ENCODE data around the gene PHKB.
"Not testable (repeated sequence)": the region's sequence is repeated elsewhere in the genome, so short reads cannot be mapped to it uniquely, and the experiment has no call there.

The PHKB gene

DNA sequence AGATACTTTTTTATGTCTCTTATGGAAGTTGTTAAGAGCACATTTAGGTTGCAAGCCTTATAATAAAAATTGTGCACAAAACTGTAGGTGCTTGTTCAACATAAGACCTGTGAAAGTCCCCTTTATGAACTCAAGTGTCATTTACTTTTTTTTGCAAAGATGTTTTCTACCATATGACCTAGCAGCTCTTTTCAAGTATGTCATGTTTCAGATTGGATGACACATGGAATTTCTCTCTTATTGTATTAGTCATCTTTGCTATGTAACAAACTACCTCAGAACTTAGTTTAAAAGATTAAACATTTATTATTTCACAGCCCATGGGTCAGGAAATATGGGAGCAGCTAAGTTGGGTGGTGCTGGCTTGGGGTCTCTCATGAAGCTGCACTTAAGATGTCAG lies 57.9 kb downstream of the PHKB start:
- DNase-seq = no peak
- Mint-ChIP-seq H3K4me3 (no peak overlapping the region), H3K4me1 (peaks cover 10% of the 10 kb centered on the region), H3K27me3 (no peaks in the 10 kb centered on the region), H3K9me3 (no peaks in the 10 kb centered on the region), H3K27ac (no peak overlapping the region)
- ATAC-seq = no peak

DNA sequence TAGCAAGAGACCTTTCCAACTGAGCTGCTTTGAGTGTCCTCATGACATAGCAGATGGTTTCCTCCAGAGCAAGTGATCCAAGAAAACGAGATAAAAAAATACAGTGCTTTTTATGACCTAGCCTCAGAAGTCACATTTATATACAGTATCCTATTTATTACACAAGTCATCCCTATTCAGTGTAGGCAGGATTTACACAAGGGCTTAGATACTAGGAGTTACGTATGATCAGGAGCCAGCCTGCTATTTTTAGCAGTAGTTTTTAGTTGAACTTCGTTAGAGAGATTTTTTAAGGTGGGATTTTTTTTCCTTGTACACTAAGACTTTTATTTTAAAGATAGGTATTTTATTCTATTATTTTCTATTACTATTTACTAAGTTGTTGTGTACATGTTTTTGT lies 58.4 kb downstream of the PHKB start:
- H3K27me3 Mint-ChIP-seq = no peaks in the 10 kb centered on the region
- H3K4me3 Mint-ChIP-seq = no peak overlapping the region
- DNase-seq = no peak
- ATAC-seq = no peak
- no peak overlapping the region for H3K27ac Mint-ChIP-seq
- no peaks in the 10 kb centered on the region for H3K9me3 Mint-ChIP-seq
- peaks cover 10% of the 10 kb centered on the region for H3K4me1 Mint-ChIP-seq

DNA sequence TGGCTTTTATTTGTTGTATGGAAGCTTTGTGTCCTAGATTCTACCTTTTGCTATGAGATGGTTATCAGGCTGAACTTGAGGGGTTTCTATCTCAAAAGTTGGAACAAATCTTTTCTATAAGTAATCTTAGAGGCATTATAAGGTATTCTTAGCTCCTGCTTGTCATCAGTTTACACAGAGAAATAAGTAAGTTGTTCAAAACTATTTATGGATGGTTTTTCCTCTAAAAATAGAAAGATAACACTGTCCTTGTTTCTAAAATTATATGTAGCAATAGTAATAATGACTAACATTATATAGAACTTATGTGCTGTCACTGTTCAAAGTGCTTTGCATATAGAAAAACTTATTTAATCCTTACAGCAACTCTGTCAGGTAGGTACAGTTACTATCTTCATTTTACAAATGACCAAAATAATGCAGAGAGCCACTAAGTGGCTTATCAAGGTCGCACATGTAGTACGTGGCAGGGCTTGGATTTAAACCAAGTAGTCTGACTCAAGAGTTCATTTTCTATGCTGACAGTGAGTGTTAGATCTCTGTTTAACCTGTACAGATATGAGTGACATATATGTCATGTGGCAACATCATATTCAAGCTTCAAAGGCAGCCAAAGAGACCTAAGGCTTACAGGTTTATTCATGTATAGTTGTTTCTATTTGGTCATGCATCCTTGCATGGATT lies 59.0 kb downstream of the PHKB start:
- no peak overlapping the region for H3K4me3 Mint-ChIP-seq
- H3K27me3 Mint-ChIP-seq = no peaks in the 10 kb centered on the region
- H3K4me1 Mint-ChIP-seq = peaks cover 10% of the 10 kb centered on the region
- H3K9me3 Mint-ChIP-seq = no peaks in the 10 kb centered on the region
- H3K27ac Mint-ChIP-seq = no peak overlapping the region
- ATAC-seq = no peak
- no peak for DNase-seq

DNA sequence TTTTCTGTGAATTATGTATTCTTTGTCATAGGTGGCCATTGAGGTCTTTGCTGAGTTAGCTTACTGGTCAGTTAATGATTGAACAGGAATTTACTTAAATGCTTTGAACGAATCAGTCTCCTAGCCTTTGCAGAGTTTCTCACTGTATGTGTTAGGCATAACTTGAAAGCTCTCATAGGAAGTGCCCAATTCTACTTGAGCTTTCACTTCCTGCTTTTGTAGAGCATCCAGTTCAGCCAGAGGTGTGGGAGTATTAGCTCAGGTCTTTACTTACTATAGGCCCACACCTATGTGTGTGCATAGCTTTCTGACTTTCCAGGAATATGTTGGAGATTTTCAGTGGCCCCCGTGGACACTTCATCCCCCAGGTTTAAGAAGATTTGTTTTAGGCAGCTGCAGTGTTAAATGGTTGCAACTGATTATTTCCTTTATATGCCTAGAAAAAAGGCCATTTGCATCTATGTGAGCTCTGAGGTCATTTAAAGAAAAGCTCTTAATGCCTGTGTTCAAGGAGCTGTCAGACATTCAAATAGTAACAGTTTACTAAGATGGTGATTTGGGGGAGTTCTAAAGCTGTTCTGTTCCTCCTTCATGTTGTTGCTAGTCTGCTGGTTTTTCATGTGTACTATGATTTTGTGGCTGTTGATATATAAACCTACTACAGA lies 62.3 kb downstream of the PHKB start:
- no peak for ATAC-seq
- Mint-ChIP-seq H3K4me3 (no peak overlapping the region), H3K9me3 (no peaks in the 10 kb centered on the region), H3K27me3 (no peaks in the 10 kb centered on the region), H3K27ac (no peak overlapping the region), H3K4me1 (peaks cover 10% of the 10 kb centered on the region)
- DNase-seq = no peak

DNA sequence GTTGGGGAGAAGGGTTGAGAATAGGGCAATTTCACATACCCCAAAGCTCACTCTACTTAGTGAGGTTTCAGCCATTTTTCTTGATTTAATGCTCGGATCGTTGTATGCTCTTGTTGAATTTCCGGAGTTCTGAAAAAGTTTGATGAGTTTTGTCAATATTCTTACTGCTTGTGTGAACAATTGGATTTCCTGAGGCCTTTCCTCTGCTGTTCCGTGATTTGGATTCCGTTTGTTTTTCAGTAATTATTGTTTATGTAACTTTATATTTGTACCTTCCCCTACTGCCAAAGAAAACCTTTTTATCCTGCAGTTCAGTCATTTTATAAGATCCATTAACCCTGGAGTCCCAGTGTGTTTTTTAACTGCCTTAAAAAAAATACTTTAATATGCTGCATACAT lies 62.9 kb downstream of the PHKB start:
- no peak overlapping the region for H3K4me3 Mint-ChIP-seq
- ATAC-seq (no peak), DNase-seq (no peak)
- H3K4me1 Mint-ChIP-seq = peaks cover 10% of the 10 kb centered on the region
- H3K9me3 Mint-ChIP-seq = no peaks in the 10 kb centered on the region
- no peaks in the 10 kb centered on the region for H3K27me3 Mint-ChIP-seq
- no peak overlapping the region for H3K27ac Mint-ChIP-seq

DNA sequence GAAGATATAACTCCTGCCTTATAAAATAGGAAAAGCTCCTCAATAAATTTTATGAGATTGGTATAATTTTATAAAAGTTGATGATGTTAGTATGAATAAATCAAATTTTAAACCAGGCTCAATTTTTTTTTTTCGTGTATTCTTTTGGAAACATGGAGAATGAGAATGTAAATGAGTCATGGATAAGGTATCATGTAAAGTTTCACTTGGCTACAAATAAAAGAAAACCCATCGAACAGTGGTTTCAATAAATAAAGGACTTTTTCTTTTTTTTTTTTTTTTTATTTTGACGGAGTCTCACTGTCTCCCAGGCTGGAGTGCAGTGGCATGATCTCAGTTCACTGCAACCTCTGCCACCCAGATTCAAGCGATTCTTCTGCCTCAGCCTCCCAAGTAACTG lies 67.3 kb downstream of the PHKB start:
- DNase-seq (no peak), ATAC-seq (no peak)
- H3K4me1 Mint-ChIP-seq = peaks cover 4% of the 10 kb centered on the region
- H3K9me3 Mint-ChIP-seq = peaks cover 0 to 7% of the 10 kb centered on the region in 2 donors
- no peak overlapping the region for H3K27ac Mint-ChIP-seq
- H3K4me3 Mint-ChIP-seq = no peak overlapping the region
- no peaks in the 10 kb centered on the region for H3K27me3 Mint-ChIP-seq

DNA sequence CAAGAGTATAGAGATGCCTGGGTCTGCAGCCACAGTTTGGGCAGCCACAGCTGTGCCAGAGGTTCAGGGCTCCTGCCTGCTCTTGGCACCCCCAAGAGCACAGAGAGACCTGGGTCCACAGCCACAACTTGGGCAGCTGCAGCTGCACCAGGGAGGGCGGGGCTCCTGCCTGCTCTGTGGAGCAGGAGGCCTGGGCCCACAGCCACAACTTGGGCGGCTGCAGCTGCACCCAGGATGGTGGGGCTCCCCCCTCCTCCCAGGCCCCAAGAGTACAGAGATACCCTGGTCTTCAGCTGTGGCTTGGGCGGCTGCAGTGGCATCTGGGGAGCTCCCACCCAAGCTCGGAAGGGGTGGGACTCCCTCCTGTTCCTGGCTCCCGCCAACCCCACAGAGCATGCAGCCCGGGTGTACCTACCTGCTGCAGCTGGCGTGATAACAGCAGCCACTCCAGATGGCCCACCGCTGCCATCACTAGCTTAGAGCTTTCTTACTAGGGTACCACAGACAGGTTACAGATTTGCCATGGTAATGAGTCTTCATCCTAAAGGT lies 72.7 kb downstream of the PHKB start:
- no peaks in the 10 kb centered on the region for H3K27me3 Mint-ChIP-seq
- peaks cover 5 to 12% of the 10 kb centered on the region in 2 donors for H3K9me3 Mint-ChIP-seq
- no peak overlapping the region for H3K4me3 Mint-ChIP-seq
- no peak for DNase-seq
- H3K27ac Mint-ChIP-seq = no peak overlapping the region
- ATAC-seq = no peak
- no peaks in the 10 kb centered on the region for H3K4me1 Mint-ChIP-seq

DNA sequence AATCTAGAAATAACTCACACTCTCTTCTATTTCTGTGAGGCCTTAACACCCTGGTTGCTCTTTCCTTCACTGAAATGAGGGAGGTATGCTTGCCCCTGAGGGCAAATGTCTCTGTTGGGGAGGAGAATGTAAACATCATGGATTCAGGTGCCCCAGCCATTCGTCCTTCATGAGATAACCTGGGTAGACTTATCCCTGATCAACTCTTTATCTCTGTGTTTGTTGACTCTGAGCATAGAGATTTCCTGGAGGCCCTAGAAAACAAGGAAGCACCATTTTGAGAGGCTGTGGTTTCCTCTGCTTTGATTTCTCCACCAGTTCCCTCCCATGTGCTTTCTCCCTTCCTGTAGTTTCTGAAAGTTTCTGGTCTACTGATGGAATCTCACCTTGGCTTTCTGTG lies 77.3 kb downstream of the PHKB start:
- Mint-ChIP-seq H3K9me3 (peaks cover 9 to 15% of the 10 kb centered on the region in 2 donors), H3K27me3 (no peaks in the 10 kb centered on the region), H3K4me1 (no peaks in the 10 kb centered on the region), H3K27ac (no peak overlapping the region), H3K4me3 (no peak overlapping the region)
- no peak for ATAC-seq
- no peak for DNase-seq

DNA sequence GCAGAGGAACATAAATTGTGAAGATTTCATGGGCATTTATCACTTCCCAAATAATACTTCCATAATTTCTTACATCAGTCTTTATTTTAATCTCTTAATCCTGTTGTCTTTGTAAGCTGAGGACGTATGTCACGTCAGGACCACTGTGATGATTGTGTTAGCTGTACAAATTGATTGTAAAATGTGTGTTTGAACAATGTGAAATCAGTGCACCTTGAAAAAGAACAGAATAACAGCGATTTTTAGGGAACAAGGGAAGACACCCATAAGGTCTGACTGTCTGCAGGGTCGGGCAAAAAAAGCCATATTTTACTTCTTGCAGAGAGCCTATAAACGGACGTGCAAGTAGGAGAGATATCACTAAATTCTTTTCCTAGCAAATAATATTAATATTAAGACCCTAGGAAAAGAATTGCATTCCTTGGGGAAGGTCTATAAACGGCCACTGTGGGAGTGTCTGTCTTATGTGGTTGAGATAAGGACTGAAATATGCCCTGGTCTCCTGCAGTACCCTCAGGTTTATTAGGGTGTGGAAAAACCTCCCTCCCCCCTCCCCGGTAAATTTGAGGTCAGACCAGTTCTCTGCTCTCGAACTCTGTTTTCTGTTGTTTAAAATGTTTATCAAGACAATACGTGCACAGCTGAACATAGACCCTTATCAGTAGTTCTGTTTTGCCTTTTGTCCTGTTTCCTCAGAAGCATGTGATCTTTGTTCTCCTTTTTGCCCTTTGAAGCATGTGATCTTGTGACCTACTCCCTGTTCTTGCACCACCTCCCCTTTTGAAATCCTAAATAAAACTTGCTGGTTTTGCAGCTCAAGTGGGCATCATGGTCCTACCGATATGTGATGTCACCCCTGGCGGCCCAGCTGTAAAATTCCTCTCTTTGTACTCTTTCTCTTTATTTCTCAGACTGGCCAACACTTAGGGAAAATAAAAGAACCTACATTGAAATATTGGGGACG lies 78.9 kb downstream of the PHKB start:
- not testable (repeated sequence) for DNase-seq, H3K27me3 Mint-ChIP-seq, ATAC-seq, H3K27ac Mint-ChIP-seq, H3K4me1 Mint-ChIP-seq, H3K4me3 Mint-ChIP-seq
- H3K9me3 Mint-ChIP-seq = peaks cover 14 to 28% of the 10 kb centered on the region in 2 donors

DNA sequence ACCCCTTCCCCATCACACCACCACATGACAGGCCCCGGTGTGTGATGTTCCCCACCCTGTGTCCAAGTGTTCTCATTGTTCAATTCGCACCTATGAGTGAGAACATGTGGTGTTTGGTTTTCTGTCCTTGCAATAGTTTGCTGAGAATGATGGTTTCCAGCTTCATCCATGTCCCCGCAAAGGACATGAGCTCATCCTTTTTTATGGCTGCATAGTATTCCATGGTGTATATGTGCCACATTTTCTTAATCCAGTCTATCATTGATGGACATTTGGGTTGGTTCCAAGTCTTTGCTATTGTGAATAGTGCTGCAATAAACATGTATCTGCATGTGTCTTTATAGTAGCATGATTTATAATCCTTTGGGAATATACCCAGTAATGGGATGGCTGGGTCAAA lies 80.0 kb downstream of the PHKB start:
- peaks cover 25 to 40% of the 10 kb centered on the region in 2 donors for H3K9me3 Mint-ChIP-seq
- ATAC-seq, H3K27ac Mint-ChIP-seq, H3K4me3 Mint-ChIP-seq, H3K27me3 Mint-ChIP-seq, DNase-seq, H3K4me1 Mint-ChIP-seq: not testable (repeated sequence)

DNA sequence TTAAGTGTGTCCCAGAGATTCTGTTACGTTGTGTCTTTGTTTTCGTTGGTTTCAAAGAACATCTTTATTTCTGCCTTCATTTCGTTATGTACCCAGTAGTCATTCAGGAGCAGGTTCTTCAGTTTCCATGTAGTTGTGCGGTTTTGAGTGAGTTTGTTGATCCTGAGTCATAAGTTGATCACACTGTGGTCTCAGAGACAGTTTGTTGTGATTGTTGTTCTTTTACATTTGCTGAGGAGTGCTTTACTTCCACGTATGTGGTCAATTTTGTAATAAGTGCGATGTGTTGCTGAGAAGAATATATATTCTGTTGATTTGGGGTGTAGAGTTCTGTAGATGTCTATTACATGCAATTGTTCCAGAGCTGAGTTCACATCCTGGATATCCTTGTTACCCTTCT lies 83.1 kb downstream of the PHKB start:
- H3K27ac Mint-ChIP-seq = not testable (repeated sequence)

DNA sequence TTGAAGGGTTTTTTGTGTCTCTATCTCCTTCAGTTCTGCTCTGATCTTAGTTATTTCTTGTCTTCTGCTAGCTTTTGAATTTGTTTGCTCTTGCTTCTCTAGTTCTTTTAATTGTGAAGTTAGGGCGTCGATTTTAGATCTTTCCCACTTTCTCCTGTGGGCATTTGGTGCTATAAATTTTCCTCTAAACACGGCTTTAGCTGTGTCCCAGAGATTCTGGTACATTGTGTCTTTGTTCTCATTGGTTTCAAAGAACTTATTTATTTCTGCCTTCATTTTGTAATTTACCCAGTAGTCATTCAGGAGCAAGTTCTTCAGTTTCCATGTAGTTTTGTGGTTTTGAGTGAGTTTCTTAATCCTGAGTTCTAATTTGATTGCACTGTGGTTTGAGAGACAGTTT lies 90.1 kb downstream of the PHKB start:
- H3K9me3 Mint-ChIP-seq = peaks cover 27 to 38% of the 10 kb centered on the region in 2 donors
- DNase-seq, H3K4me1 Mint-ChIP-seq, H3K27me3 Mint-ChIP-seq, ATAC-seq, H3K4me3 Mint-ChIP-seq, H3K27ac Mint-ChIP-seq: not testable (repeated sequence)

More for the DNA sequence above, 83.1 kb downstream of the PHKB start:
- not testable (repeated sequence) for H3K4me1 Mint-ChIP-seq, ATAC-seq, DNase-seq, H3K4me3 Mint-ChIP-seq, H3K27me3 Mint-ChIP-seq
- peaks cover 27 to 39% of the 10 kb centered on the region in 2 donors for H3K9me3 Mint-ChIP-seq

DNA sequence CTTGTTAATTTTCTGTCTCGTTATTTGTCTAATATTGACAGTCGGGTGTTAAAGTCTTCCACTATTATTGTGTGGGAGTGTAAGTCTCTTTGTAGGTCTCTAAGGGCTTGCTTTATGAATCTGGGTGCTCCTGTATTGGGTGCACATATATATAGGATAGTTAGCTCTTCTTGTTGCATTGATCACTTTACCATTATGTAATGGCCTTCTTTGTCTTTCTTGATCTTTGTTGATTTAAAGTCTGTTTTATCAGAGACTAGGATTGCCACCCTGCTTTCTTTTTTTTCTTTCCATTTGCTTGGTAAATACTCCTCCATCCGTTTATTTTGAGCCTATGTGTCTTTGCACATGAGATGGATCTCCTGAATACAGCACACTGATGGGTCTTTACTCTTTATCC lies 90.6 kb downstream of the PHKB start:
- ATAC-seq, H3K27me3 Mint-ChIP-seq, H3K27ac Mint-ChIP-seq, H3K4me1 Mint-ChIP-seq, DNase-seq, H3K4me3 Mint-ChIP-seq: not testable (repeated sequence)
- peaks cover 26 to 34% of the 10 kb centered on the region in 2 donors for H3K9me3 Mint-ChIP-seq

DNA sequence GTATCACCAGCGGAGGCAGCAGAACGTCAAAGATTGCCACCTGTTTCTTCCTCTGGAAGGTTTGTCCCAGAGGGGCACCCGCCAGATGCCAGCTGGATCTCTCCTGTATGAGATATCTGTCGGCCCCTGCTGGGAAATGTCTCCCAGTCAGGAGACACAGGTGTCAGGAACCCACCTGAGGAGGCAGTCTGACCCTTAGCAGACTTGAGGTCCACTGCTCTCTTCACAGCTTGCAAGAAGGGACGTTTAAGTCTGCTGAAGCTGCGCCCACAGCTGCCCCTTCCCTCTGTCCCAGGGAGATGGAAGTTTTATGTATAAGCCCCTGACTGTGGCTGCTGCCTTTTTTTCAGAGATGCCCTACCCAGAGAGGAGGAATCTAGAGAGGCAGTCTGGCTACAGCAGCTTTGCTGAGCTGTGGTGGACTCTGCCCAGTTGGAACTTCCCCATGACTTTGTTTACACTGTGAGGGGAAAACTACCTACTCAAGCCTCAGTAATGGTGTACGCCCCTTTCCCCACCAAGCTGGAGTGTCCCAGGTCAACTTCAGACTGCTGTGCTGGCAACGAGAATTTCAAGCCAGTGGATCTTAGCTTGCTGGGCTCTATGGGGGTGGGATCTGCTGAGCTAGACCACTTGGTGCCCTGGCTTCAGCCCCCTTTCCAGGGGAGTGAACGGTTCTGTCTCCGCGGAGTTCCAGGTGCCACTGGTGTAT lies 92.9 kb downstream of the PHKB start:
- Mint-ChIP-seq H3K27ac (no peak overlapping the region), H3K4me3 (no peak overlapping the region), H3K4me1 (no peaks in the 10 kb centered on the region), H3K9me3 (peaks cover 26 to 34% of the 10 kb centered on the region in 2 donors), H3K27me3 (no peaks in the 10 kb centered on the region)
- DNase-seq (no peak), ATAC-seq (no peak)

DNA sequence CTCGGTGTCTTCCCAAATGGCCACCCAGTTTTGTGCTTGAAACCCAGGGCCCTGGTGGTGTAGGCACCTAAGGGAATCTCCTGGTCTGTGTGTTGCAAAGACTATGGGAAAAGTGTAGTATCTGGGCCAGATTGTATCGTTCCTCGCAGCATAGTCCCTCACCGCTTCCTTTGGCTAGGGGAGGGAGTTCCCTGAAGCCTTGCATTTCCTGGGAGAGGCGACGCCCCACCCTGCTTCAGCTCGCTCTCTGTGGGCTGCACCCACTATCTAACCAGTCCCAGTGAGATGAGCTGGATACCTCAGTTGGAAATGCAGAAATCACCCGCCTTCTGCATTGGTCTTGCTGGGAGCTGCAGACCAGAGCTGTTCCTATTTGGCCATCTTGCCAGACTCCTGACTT lies 93.5 kb downstream of the PHKB start:
- not testable (repeated sequence) for ATAC-seq, DNase-seq, H3K27me3 Mint-ChIP-seq, H3K4me1 Mint-ChIP-seq, H3K27ac Mint-ChIP-seq, H3K4me3 Mint-ChIP-seq
- H3K9me3 Mint-ChIP-seq = peaks cover 26 to 34% of the 10 kb centered on the region in 2 donors
